OCI-LY1 (cell line): ENCODE data around the gene ALX4.

ENCODE experiments used
- CTCF ChIP-seq: fragments of 200-600 bp; sonication (generic), shearing (Covaris generic); IDR thresholded peaks from 2 replicates; pipeline ENCODE4 v1.5.1; 2017; ENCODE audit warnings: mild to moderate bottlenecking, antibody characterized with exemption, low read length, moderate library complexity, mixed read lengths
- EZH2 ChIP-seq: fragments of 200-600 bp; sonication (generic), shearing (Covaris generic); IDR thresholded peaks from 2 replicates; pipeline ENCODE4 v1.8.0; 2017; ENCODE audit warnings: borderline replicate concordance, mixed run types, mild to moderate bottlenecking, antibody characterized with exemption, low read length, moderate library complexity, mixed read lengths

GRCh38 chr11:44298862-44299261 lies 11.1 kb downstream of the ALX4 start:
- TF ChIP-seq CTCF (no peak), EZH2 (no peak)
